Astrocyte (in vitro differentiated cells and primary cell): Measurements from ENCODE around the gene APBA2. TPM values are rescaled to one million over a fixed set of nuclear protein-coding genes. Genes with fewer than 3 reads are reported as not detected.

Experiments
- DNase-seq: peaks from one replicate; pipeline ENCODE4 v3.0.0-alpha.2; 2010; ENCODE audit warnings: low read depth
- FAIRE-seq: peaks from 2 replicates; lab custom pipeline; 2011; peaks lifted over from hg19 to GRCh38; lab: Jason Lieb, UNC
- H2AFZ ChIP-seq: 2 replicates; pipeline ENCODE4 v1.6.0; 2012; ENCODE audit warnings: low read depth, low read length, inconsistent platforms
- H3K27ac ChIP-seq: 2 replicates; pipeline ENCODE4 v1.5.1; 2011; ENCODE audit warnings: low read depth, low read length, inconsistent platforms
- H3K27me3 ChIP-seq: 2 replicates; pipeline ENCODE4 v1.6.0; 2011; ENCODE audit warnings: low read length, inconsistent platforms; ENCODE audit not compliant: insufficient read depth
- H3K36me3 ChIP-seq: 2 replicates; pipeline ENCODE4 v1.5.1; 2011; ENCODE audit warnings: low read length, inconsistent platforms; ENCODE audit not compliant: insufficient read depth
- H3K4me1 ChIP-seq: 2 replicates; pipeline ENCODE4 v1.5.1; 2011; ENCODE audit warnings: low read length, inconsistent platforms; ENCODE audit not compliant: insufficient read depth
- H3K4me2 ChIP-seq: 2 replicates; pipeline ENCODE4 v1.6.0; 2012; ENCODE audit warnings: low read length, inconsistent platforms
- H3K4me3 ChIP-seq: 2 replicates; pipeline ENCODE4 v1.5.1; 2011; ENCODE audit warnings: low read depth, mild to moderate bottlenecking, low read length, inconsistent platforms; ENCODE audit not compliant: insufficient read depth
- H3K79me2 ChIP-seq: 2 replicates; pipeline ENCODE4 v1.6.0; 2012; ENCODE audit warnings: mild to moderate bottlenecking, low read length, inconsistent platforms; ENCODE audit not compliant: insufficient read depth
- H3K9ac ChIP-seq: 2 replicates; pipeline ENCODE4 v1.6.0; 2012; ENCODE audit warnings: mild to moderate bottlenecking, low read length, inconsistent platforms
- H3K9me3 ChIP-seq: 2 replicates; pipeline ENCODE4 v1.5.1; 2012; ENCODE audit warnings: low read depth, mild to moderate bottlenecking, low read length, inconsistent platforms; ENCODE audit not compliant: insufficient read depth
- H4K20me1 ChIP-seq: 2 replicates; pipeline ENCODE4 v1.6.0; 2012; ENCODE audit warnings: low read length, inconsistent platforms; ENCODE audit not compliant: insufficient read depth
- H3K27ac Mint-ChIP-seq: one replicate; pipeline ENCODE4 v1.8.0; 2021; ENCODE audit warnings: mild to moderate bottlenecking, mixed read lengths; ENCODE audit not compliant: unreplicated experiment
- H3K27me3 Mint-ChIP-seq: one replicate; pipeline ENCODE4 v1.8.0; 2021; ENCODE audit warnings: low read depth, mixed read lengths; ENCODE audit not compliant: unreplicated experiment
- H3K36me3 Mint-ChIP-seq: one replicate; pipeline ENCODE4 v1.8.0; 2021; ENCODE audit warnings: low read depth, mixed read lengths; ENCODE audit not compliant: unreplicated experiment
- H3K4me1 Mint-ChIP-seq: one replicate; pipeline ENCODE4 v1.8.0; 2021; ENCODE audit warnings: low read depth, mixed read lengths; ENCODE audit not compliant: unreplicated experiment
- H3K4me3 Mint-ChIP-seq: one replicate; pipeline ENCODE4 v1.8.0; 2021; ENCODE audit warnings: mild to moderate bottlenecking, moderate library complexity, mixed read lengths; ENCODE audit not compliant: unreplicated experiment
- H3K9me3 Mint-ChIP-seq: one replicate; pipeline ENCODE4 v1.8.0; 2021; ENCODE audit warnings: mild to moderate bottlenecking, mixed read lengths; ENCODE audit not compliant: unreplicated experiment
- CTCF ChIP-seq: IDR thresholded peaks from 2 replicates; pipeline ENCODE4 v1.5.1; 2011; ENCODE audit warnings: low read depth, mild to moderate bottlenecking, inconsistent platforms, low read length, moderate library complexity; ENCODE audit not compliant: insufficient read depth
- EZH2 ChIP-seq: IDR thresholded peaks from 2 replicates; pipeline ENCODE4 v1.6.1; 2012; ENCODE audit warnings: mild to moderate bottlenecking, low read length, inconsistent platforms; ENCODE audit not compliant: insufficient read depth
- total RNA-seq: library from RNA; stranded (reverse); gene quantifications from 2 replicates; pipeline ENCODE4 v1.2.1, GENCODE V29; 2021

APBA2 gene
- total RNA-seq, 1 donor from 2014 or later: 15.2 TPM

- TF ChIP-seq EZH2 (no peak), CTCF (no peak)
- no peak overlapping the region for H3K4me2 ChIP-seq
- H3K4me1 ChIP-seq: no peaks in the 10 kb centered on the region
- Mint-ChIP-seq H3K27ac (no peak overlapping the region), H3K4me3 (peak overlapping the region; percentile 8), H3K4me1 (peaks cover 9% of the 10 kb centered on the region), H3K27me3 (no peaks in the 10 kb centered on the region), H3K9me3 (peaks cover 8% of the 10 kb centered on the region), H3K36me3 (peaks cover 4% of the 10 kb centered on the region)
- no peaks in the 10 kb centered on the region for H3K79me2 ChIP-seq
- no peak overlapping the region for H3K9ac ChIP-seq
- H3K27me3 ChIP-seq: no peaks in the 10 kb centered on the region
- no peaks in the 10 kb centered on the region for H3K36me3 ChIP-seq
- peaks cover 9% of the 10 kb centered on the region for H4K20me1 ChIP-seq
- H3K9me3 ChIP-seq: no peaks in the 10 kb centered on the region
- H2AFZ ChIP-seq: no peak overlapping the region
- no peak overlapping the region for H3K4me3 ChIP-seq
- DNase-seq (no peak), FAIRE-seq (no peak)
- H3K27ac ChIP-seq: no peak overlapping the region
Measured at GRCh38 chr15:29066310-29066709, 180.5 kb downstream of the APBA2 start.

- no peak overlapping the region for H3K27ac Mint-ChIP-seq
- no peaks in the 10 kb centered on the region for H3K9me3 ChIP-seq
- H4K20me1 ChIP-seq: peaks cover 11% of the 10 kb centered on the region
- no peak overlapping the region for H3K4me2 ChIP-seq
- H3K4me1 Mint-ChIP-seq: peaks cover 9% of the 10 kb centered on the region
- no peaks in the 10 kb centered on the region for H3K27me3 Mint-ChIP-seq
- TF ChIP-seq CTCF: no peak
- TF ChIP-seq EZH2: no peak
- no peak overlapping the region for H3K4me3 Mint-ChIP-seq
- no peak overlapping the region for H3K27ac ChIP-seq
- H3K9ac ChIP-seq: no peak overlapping the region
- no peak overlapping the region for H3K4me3 ChIP-seq
- no peaks in the 10 kb centered on the region for H3K36me3 ChIP-seq
- H3K9me3 Mint-ChIP-seq: peaks cover 8% of the 10 kb centered on the region
- H3K27me3 ChIP-seq: no peaks in the 10 kb centered on the region
- H3K4me1 ChIP-seq: no peaks in the 10 kb centered on the region
- peaks cover 4% of the 10 kb centered on the region for H3K36me3 Mint-ChIP-seq
- DNase-seq: no peak
- no peaks in the 10 kb centered on the region for H3K79me2 ChIP-seq
- H2AFZ ChIP-seq: no peak overlapping the region
- FAIRE-seq: no peak
Measured at GRCh38 chr15:29066838-29067237, 181.1 kb downstream of the APBA2 start.

GRCh38 chr15:29067949-29068348 lies 182.2 kb downstream of the APBA2 start:
- Histone ChIP-seq H3K4me1 (no peaks in the 10 kb centered on the region), H2AFZ (no peak overlapping the region), H3K79me2 (no peaks in the 10 kb centered on the region), H3K9ac (no peak overlapping the region), H3K27ac (no peak overlapping the region), H3K4me3 (no peak overlapping the region), H3K36me3 (no peaks in the 10 kb centered on the region), H3K27me3 (no peaks in the 10 kb centered on the region), H4K20me1 (peaks cover 9% of the 10 kb centered on the region), H3K4me2 (no peak overlapping the region), H3K9me3 (no peaks in the 10 kb centered on the region)
- H3K27me3 Mint-ChIP-seq: no peaks in the 10 kb centered on the region
- H3K27ac Mint-ChIP-seq: no peak overlapping the region
- FAIRE-seq (no peak), DNase-seq (no peak)
- no peak overlapping the region for H3K4me3 Mint-ChIP-seq
- H3K36me3 Mint-ChIP-seq: peaks cover 5% of the 10 kb centered on the region
- H3K4me1 Mint-ChIP-seq: peaks cover 7% of the 10 kb centered on the region
- no peak for TF ChIP-seq EZH2
- TF ChIP-seq CTCF: no peak
- peaks cover 8% of the 10 kb centered on the region for H3K9me3 Mint-ChIP-seq
